Mesendoderm (in vitro differentiated cells): ENCODE results near the gene METTL1.

ENCODE experiments used
- DNase-seq: peaks from one replicate; pipeline ENCODE4 v3.0.0; 2013
- H2AK5ac ChIP-seq: 2 replicates; pipeline ENCODE4 v1.6.1; 2013; ENCODE audit warnings: low read length, inconsistent platforms
- H2BK120ac ChIP-seq: 2 replicates; pipeline ENCODE4 v1.6.1; 2013; ENCODE audit warnings: low read depth, mild to moderate bottlenecking, low read length, moderate library complexity, mixed read lengths
- H2BK15ac ChIP-seq: replicated peaks from 2 replicates; pipeline ENCODE4 v1.6.1; 2013; ENCODE audit warnings: low read depth, mild to moderate bottlenecking, moderate library complexity
- H2BK5ac ChIP-seq: 2 replicates; pipeline ENCODE4 v1.6.1; 2013; ENCODE audit warnings: low read length, inconsistent platforms
- H3K18ac ChIP-seq: 2 replicates; pipeline ENCODE4 v1.6.1; 2013; ENCODE audit warnings: mild to moderate bottlenecking, low read length, mixed read lengths
- H3K23ac ChIP-seq: one replicate; pipeline ENCODE4 v1.6.1; 2013; ENCODE audit warnings: low read length
- H3K27ac ChIP-seq: 2 replicates; pipeline ENCODE4 v1.5.1; 2013; ENCODE audit warnings: low read depth, mild to moderate bottlenecking, inconsistent platforms, low read length, moderate library complexity
- H3K27me3 ChIP-seq: 2 replicates; pipeline ENCODE4 v1.6.1; 2013; ENCODE audit warnings: low read length, control low read depth, mild to moderate bottlenecking, inconsistent platforms; ENCODE audit not compliant: insufficient read depth, poor library complexity
- H3K36me3 ChIP-seq: 2 replicates; pipeline ENCODE4 v1.6.1; 2013; ENCODE audit warnings: low read length, inconsistent platforms; ENCODE audit not compliant: control insufficient read depth, insufficient read depth
- H3K4ac ChIP-seq: one replicate; pipeline ENCODE4 v1.6.1; 2013; ENCODE audit warnings: low read depth, mild to moderate bottlenecking, low read length, moderate library complexity
- H3K4me1 ChIP-seq: 2 replicates; pipeline ENCODE4 v1.6.1; 2013; ENCODE audit warnings: low read depth, low read length, inconsistent platforms; ENCODE audit not compliant: control insufficient read depth
- H3K4me2 ChIP-seq: 2 replicates; pipeline ENCODE4 v1.6.1; 2013; ENCODE audit warnings: low read length
- H3K4me3 ChIP-seq: 2 replicates; pipeline ENCODE4 v1.5.1; 2013; ENCODE audit warnings: mild to moderate bottlenecking, low read length
- H3K56ac ChIP-seq: one replicate; pipeline ENCODE4 v1.6.1; 2013; ENCODE audit warnings: low read length
- H3K79me1 ChIP-seq: 2 replicates; pipeline ENCODE4 v1.6.1; 2013; ENCODE audit warnings: low read length, inconsistent platforms
- H3K79me2 ChIP-seq: 2 replicates; pipeline ENCODE4 v1.6.1; 2013; ENCODE audit warnings: mild to moderate bottlenecking, low read length; ENCODE audit not compliant: control insufficient read depth, insufficient read depth
- H3K9ac ChIP-seq: 2 replicates; pipeline ENCODE4 v1.6.1; 2013; ENCODE audit warnings: low read length, inconsistent platforms
- H4K5ac ChIP-seq: one replicate; pipeline ENCODE4 v1.6.1; 2013; ENCODE audit warnings: low read length
- H4K8ac ChIP-seq: one replicate; pipeline ENCODE4 v1.6.1; 2013; ENCODE audit warnings: low read depth, mild to moderate bottlenecking, control low read depth, low read length, moderate library complexity
- WGBS: extraction: QIAGEN DNeasy Blood & Tissue Kit; methylation state at CpG from one replicate; pipeline ENCODE4 v1.1.7; 2013; ENCODE audit warnings: low lambda C conversion rate, missing lambda C conversion rate; ENCODE audit not compliant: insufficient coverage; ENCODE audit errors: extremely low coverage; 5-methylcytosine and 5-hydroxymethylcytosine counted together

The METTL1 gene

GRCh38 chr12:57755454-57756372, 16.2 kb downstream of the METTL1 start:
- Histone ChIP-seq H3K79me1 (peaks cover 5% of the 10 kb centered on the region), H3K18ac (peak overlapping the region; percentile 33), H4K5ac (no peak overlapping the region), H2BK15ac (no peak overlapping the region), H3K4me1 (peaks cover 7% of the 10 kb centered on the region), H3K4ac (no peak overlapping the region), H3K27me3 (peaks cover 16% of the 10 kb centered on the region), H3K4me3 (no peak overlapping the region), H4K8ac (no peak overlapping the region), H3K27ac (no peak overlapping the region), H3K23ac (no peak overlapping the region), H2BK120ac (no peak overlapping the region), H3K36me3 (no peaks in the 10 kb centered on the region), H2AK5ac (no peak overlapping the region), H3K4me2 (peak overlapping the region; percentile 41), H3K56ac (peak overlapping the region; percentile 57), H2BK5ac (no peak overlapping the region), H3K9ac (peak overlapping the region; percentile 22), H3K79me2 (peaks cover 13% of the 10 kb centered on the region)
- no CpG with 5 or more reads among the region's 76 CpGs for WGBS
- DNase-seq, result no peak

DNA sequence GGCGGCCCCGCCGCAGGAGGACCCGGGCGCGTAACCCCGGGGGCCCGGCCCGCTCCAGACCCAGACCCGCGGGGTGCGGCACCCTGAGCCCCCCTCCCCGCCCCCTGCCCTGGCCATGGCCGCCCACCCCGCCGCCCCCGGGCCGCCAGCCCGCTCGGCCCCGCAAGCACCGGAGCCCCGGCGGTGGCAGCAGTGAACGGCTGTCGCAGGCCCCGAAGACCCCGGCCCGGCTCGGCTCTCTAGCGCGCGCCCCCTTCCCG, 16.8 kb downstream of the METTL1 start:
- Histone ChIP-seq H4K5ac (no peak overlapping the region), H3K79me1 (peaks cover 10% of the 10 kb centered on the region), H3K36me3 (no peaks in the 10 kb centered on the region), H2BK5ac (no peak overlapping the region), H3K4me1 (peaks cover 9% of the 10 kb centered on the region), H3K4ac (no peak overlapping the region), H3K18ac (peak overlapping the region; percentile 33), H3K27me3 (peaks cover 16% of the 10 kb centered on the region), H2AK5ac (no peak overlapping the region), H3K79me2 (peaks cover 18% of the 10 kb centered on the region), H3K4me3 (no peak overlapping the region), H3K9ac (no peak overlapping the region), H2BK15ac (no peak overlapping the region), H3K27ac (no peak overlapping the region), H3K23ac (no peak overlapping the region), H4K8ac (no peak overlapping the region), H2BK120ac (no peak overlapping the region), H3K4me2 (no peak overlapping the region), H3K56ac (no peak overlapping the region)
- WGBS, result no CpG with 5 or more reads among the region's 34 CpGs
- DNase-seq, result no peak

DNA sequence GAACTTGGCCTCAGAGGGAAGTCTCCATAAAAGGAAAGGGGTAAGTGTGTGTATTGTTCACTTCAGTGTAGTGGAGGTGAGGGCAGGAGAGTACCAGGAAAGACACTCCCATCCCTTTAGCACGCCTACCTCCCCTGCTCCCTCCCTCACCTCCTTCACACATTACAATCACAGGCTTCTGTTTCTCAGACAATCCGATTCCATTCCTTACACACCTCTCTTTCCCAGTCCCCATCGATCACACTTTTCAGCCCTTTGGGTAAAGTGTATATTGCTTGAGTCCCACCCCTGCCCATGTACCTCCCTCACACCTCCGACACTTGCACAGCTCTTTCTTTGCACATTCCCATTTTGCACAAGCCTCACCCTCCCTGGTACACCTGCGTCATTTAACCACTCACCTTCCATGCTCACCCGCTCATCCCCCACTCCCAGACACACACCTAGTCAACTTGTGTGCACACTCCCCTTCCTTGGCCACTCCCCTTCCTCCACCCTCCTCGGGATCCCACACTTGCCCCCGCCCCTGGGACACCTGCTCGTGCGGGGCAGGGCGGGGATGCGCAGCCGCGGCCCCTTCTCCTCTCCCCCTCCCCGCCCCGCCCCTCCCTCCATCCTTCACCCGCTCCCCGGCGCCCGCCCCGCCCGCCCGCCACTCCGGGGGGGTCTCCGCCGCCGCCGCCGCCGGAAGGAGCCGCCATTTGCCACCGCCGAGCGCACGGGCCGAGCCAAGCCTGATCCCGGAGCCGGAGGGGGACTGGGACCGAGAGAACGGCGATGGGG, 17.3 kb downstream of the METTL1 start, which contains the start of gene MARCHF9:
Gene MARCHF9, plus strand, starts transcription at position 693 of the 783 bp plus-strand sequence. CDS start 426 bp downstream, outside the sequence.
- Histone ChIP-seq H3K79me2 (peaks cover 18% of the 10 kb centered on the region), H3K79me1 (peaks cover 10% of the 10 kb centered on the region), H3K36me3 (no peaks in the 10 kb centered on the region), H3K27ac (no peak within 1 kb of the TSS), H3K9ac (peak within 1 kb of the TSS; percentile 22), H2AK5ac (no peak within 1 kb of the TSS), H3K23ac (no peak within 1 kb of the TSS), H3K56ac (peak within 1 kb of the TSS; percentile 57), H4K5ac (no peak within 1 kb of the TSS), H3K27me3 (peaks cover 16% of the 10 kb centered on the region), H3K18ac (peak within 1 kb of the TSS; percentile 33), H3K4me1 (peaks cover 9% of the 10 kb centered on the region), H4K8ac (no peak within 1 kb of the TSS), H3K4me2 (peak within 1 kb of the TSS; percentile 51), H2BK120ac (no peak within 1 kb of the TSS), H3K4me3 (peak within 1 kb of the TSS; percentile 3), H2BK15ac (no peak within 1 kb of the TSS), H3K4ac (no peak within 1 kb of the TSS), H2BK5ac (no peak within 1 kb of the TSS)
- peak; percentile 50 for DNase-seq
- no CpG with 5 or more reads among the region's 41 CpGs for WGBS

GRCh38 chr12:57753756-57754337, 18.1 kb downstream of the METTL1 start:
- H3K4me1 ChIP-seq, result peaks cover 9% of the 10 kb centered on the region
- no CpG with 5 or more reads among the region's 1 CpG for WGBS
- H4K8ac ChIP-seq, result no peak overlapping the region
- H3K4me2 ChIP-seq, result no peak overlapping the region
- H3K79me2 ChIP-seq, result peaks cover 18% of the 10 kb centered on the region
- H3K23ac ChIP-seq, result no peak overlapping the region
- H3K9ac ChIP-seq, result no peak overlapping the region
- no peak overlapping the region for H2BK120ac ChIP-seq
- no peak overlapping the region for H2BK15ac ChIP-seq
- no peak overlapping the region for H4K5ac ChIP-seq
- H2BK5ac ChIP-seq, result no peak overlapping the region
- no peak overlapping the region for H2AK5ac ChIP-seq
- H3K56ac ChIP-seq, result no peak overlapping the region
- DNase-seq, result no peak
- no peak overlapping the region for H3K18ac ChIP-seq
- no peak overlapping the region for H3K4ac ChIP-seq
- no peaks in the 10 kb centered on the region for H3K36me3 ChIP-seq
- peaks cover 16% of the 10 kb centered on the region for H3K27me3 ChIP-seq
- H3K79me1 ChIP-seq, result peaks cover 10% of the 10 kb centered on the region
- H3K4me3 ChIP-seq, result no peak overlapping the region
- no peak overlapping the region for H3K27ac ChIP-seq

DNA sequence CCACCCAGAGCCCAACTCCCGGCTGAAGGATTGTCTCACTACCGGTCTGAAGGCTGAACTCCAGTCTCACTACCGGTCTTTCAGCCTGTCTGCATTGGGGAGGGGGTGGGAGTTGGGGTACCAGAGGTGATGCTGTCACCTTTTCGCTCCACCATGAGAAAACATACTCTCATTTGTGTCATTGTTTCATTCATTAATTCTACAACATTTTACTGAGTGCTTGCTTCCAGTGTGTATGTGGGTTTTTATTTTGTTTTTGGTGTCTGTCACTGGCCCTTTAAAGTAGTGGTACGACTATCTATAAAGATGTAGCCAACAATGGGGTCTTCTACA, 19.3 kb downstream of the METTL1 start:
- Histone ChIP-seq H3K4me3 (no peak overlapping the region), H3K27ac (no peak overlapping the region)
- WGBS, result no CpG with 5 or more reads among the region's 5 CpGs

More for the DNA sequence above, 19.3 kb downstream of the METTL1 start:
- Histone ChIP-seq H4K5ac (no peak overlapping the region), H3K79me1 (peaks cover 10% of the 10 kb centered on the region), H3K4me1 (peaks cover 9% of the 10 kb centered on the region), H2AK5ac (no peak overlapping the region), H4K8ac (no peak overlapping the region), H3K4me2 (peak overlapping the region; percentile 44), H2BK15ac (no peak overlapping the region), H3K79me2 (peaks cover 18% of the 10 kb centered on the region), H2BK5ac (no peak overlapping the region), H3K23ac (no peak overlapping the region), H3K27me3 (peaks cover 16% of the 10 kb centered on the region), H3K4ac (no peak overlapping the region), H3K18ac (no peak overlapping the region), H3K56ac (peak overlapping the region; percentile 51), H3K36me3 (peaks cover 3% of the 10 kb centered on the region), H3K9ac (peak overlapping the region; percentile 33), H2BK120ac (no peak overlapping the region)
- no peak for DNase-seq
